Ascending aorta (tissue), 2 donors: Measurements from ENCODE around the gene INHBC. TPM values are rescaled to one million over a fixed set of nuclear protein-coding genes. Genes with fewer than 3 reads are reported as not detected.

Source experiments
- DNase-seq, 2 donors: peaks; one replicate each; pipeline ENCODE4 v3.0.0-alpha.2; 2019; ENCODE audit warnings: low spot score in 2 of 2
- H3K27ac ChIP-seq, 2 donors: fragments of 200-600 bp; sonication (generic); one replicate each; pipeline ENCODE4 v1.5.1; 2016 to 2017; ENCODE audit warnings: mild to moderate bottlenecking in 1 of 2
- H3K27me3 ChIP-seq: fragments of 200-600 bp; sonication (generic); one replicate; pipeline ENCODE4 v1.5.1; 2017
- H3K36me3 ChIP-seq, 2 donors: fragments of 200-600 bp; sonication (generic); one replicate each; pipeline ENCODE4 v1.5.1; 2016
- H3K4me1 ChIP-seq, 2 donors: fragments of 200-600 bp; sonication (generic); one replicate each; pipeline ENCODE4 v1.5.1; 2016 to 2017; ENCODE audit warnings: mild to moderate bottlenecking in 1 of 2
- H3K4me3 ChIP-seq, 2 donors: fragments of 200-600 bp; sonication (generic); one replicate each; pipeline ENCODE4 v1.5.1; 2016 to 2017; ENCODE audit warnings: mild to moderate bottlenecking in 1 of 2
- H3K9me3 ChIP-seq, 2 donors: fragments of 200-600 bp; sonication (generic); one replicate each; pipeline ENCODE4 v1.5.1; 2016
- CTCF ChIP-seq, 3 experiments: fragments of 200-600 bp in 2 of 3; fragments of 450-650 bp in 1 of 3; sonication (generic) in 2 of 3; IDR thresholded peaks; one replicate each; pipeline ENCODE4 v1.5.1; 2016 to 2019; ENCODE audit warnings: antibody characterized with exemption in 3 of 3, mild to moderate bottlenecking in 1 of 3, moderate library complexity in 1 of 3
- intact Hi-C: fragments of 100-400 bp; cut with DNase I; formaldehyde crosslinking; loops from one replicate; pipeline ENCODE4 v1.15.1; 2023
- total RNA-seq: library from RNA; depleted of rRNA; stranded (reverse); fragments of >200 nt; gene quantifications from one replicate; pipeline ENCODE4 v1.1.0, GENCODE V29; 2016

INHBC gene
- total RNA-seq, 1 donor from 2014 or later, result not detected

GRCh38 chr12:57476162-57476992 is 41.8 kb downstream of the INHBC start:
- Histone ChIP-seq H3K9me3 (no peaks in the 10 kb centered on the region), H3K4me1 (peaks cover 11 to 13% of the 10 kb centered on the region in 2 donors), H3K36me3 (no peaks in the 10 kb centered on the region), H3K27ac (no peak overlapping the region), H3K4me3 (peak overlapping the region; percentile 31 to 65), H3K27me3 (peaks cover 7% of the 10 kb centered on the region)
- TF ChIP-seq CTCF (IDR thresholded peaks at IDR 0.05), result peak in 2 of 3 experiments; percentile 23 to 25
- intact Hi-C loops, result no loop called here
- no peak for DNase-seq

GRCh38 chr12:57476993-57477709 is 42.6 kb downstream of the INHBC start:
- no peak for TF ChIP-seq CTCF (IDR thresholded peaks at IDR 0.05)
- Histone ChIP-seq H3K27me3 (peaks cover 7% of the 10 kb centered on the region), H3K36me3 (no peaks in the 10 kb centered on the region), H3K27ac (peak overlapping the region in 1 of 2 donors; percentile 57), H3K4me1 (peaks cover 11 to 13% of the 10 kb centered on the region in 2 donors), H3K9me3 (no peaks in the 10 kb centered on the region), H3K4me3 (peak overlapping the region; percentile 16 to 65)
- DNase-seq, result no peak
- intact Hi-C loops, result no loop called here

- Histone ChIP-seq H3K4me3 (peak overlapping the region in 1 of 2 donors; percentile 65), H3K9me3 (no peaks in the 10 kb centered on the region), H3K4me1 (peaks cover 11 to 13% of the 10 kb centered on the region in 2 donors), H3K27ac (peak overlapping the region; percentile 44 to 57), H3K27me3 (peaks cover 7% of the 10 kb centered on the region), H3K36me3 (no peaks in the 10 kb centered on the region)
- DNase-seq, result no peak
- intact Hi-C loops, result no loop called here
- TF ChIP-seq CTCF (IDR thresholded peaks at IDR 0.05), result no peak
These were observed 43.4 kb downstream of the INHBC start for GRCh38 chr12:57477710-57478681.

- no peak for TF ChIP-seq CTCF (IDR thresholded peaks at IDR 0.05)
- Histone ChIP-seq H3K4me3 (no peak overlapping the region), H3K36me3 (no peaks in the 10 kb centered on the region), H3K9me3 (no peaks in the 10 kb centered on the region), H3K27me3 (peaks cover 7% of the 10 kb centered on the region), H3K27ac (peak overlapping the region; percentile 44 to 57), H3K4me1 (peaks cover 11 to 13% of the 10 kb centered on the region in 2 donors)
- DNase-seq, result no peak
- intact Hi-C loops, result no loop called here
These were observed 44.4 kb downstream of the INHBC start for GRCh38 chr12:57479043-57479375.

GRCh38 chr12:57479376-57480115 is 45.0 kb downstream of the INHBC start, which contains the start of gene ARHGAP9:
Gene ARHGAP9, minus strand, starts transcription at chr12:57479866. Its CDS starts 460 bp downstream, at chr12:57479406.
- Histone ChIP-seq H3K9me3 (no peaks in the 10 kb centered on the region), H3K27ac (peak within 1 kb of the TSS; percentile 44 to 57), H3K4me1 (peaks cover 11 to 13% of the 10 kb centered on the region in 2 donors), H3K27me3 (peaks cover 7% of the 10 kb centered on the region), H3K36me3 (no peaks in the 10 kb centered on the region), H3K4me3 (no peak within 1 kb of the TSS)
- DNase-seq, result no peak
- TF ChIP-seq CTCF (IDR thresholded peaks at IDR 0.05), result no peak
- intact Hi-C loops, result no loop called here
